Effector memory CD4-positive, alpha-beta T cell (primary cell): ENCODE data around the gene TRIM52.
"Not testable (repeated sequence)": the region's sequence is repeated elsewhere in the genome, so short reads cannot be mapped to it uniquely, and the experiment has no call there.

Experiments used
- DNase-seq, 3 donors: peaks; one replicate each; pipeline ENCODE4 v3.0.0-alpha.2; 2020
- H3K27ac ChIP-seq: 2 replicates; pipeline ENCODE4 v1.7.0; 2013; ENCODE audit warnings: mild to moderate bottlenecking, low read length, moderate library complexity; ENCODE audit not compliant: insufficient read depth, poor library complexity, severe bottlenecking
- H3K27me3 ChIP-seq: replicated peaks from 2 replicates; pipeline ENCODE4 v1.7.0; 2013; ENCODE audit warnings: mild to moderate bottlenecking, low read length; ENCODE audit not compliant: insufficient read depth, control insufficient read depth, poor library complexity, severe bottlenecking
- H3K36me3 ChIP-seq: 2 replicates; pipeline ENCODE4 v1.7.0; 2013; ENCODE audit warnings: mild to moderate bottlenecking, low read length, moderate library complexity; ENCODE audit not compliant: control insufficient read depth, insufficient read depth
- H3K4me1 ChIP-seq: 2 replicates; pipeline ENCODE4 v1.7.0; 2013; ENCODE audit warnings: low read length, mild to moderate bottlenecking; ENCODE audit not compliant: control insufficient read depth, insufficient read depth, poor library complexity, severe bottlenecking
- H3K4me3 ChIP-seq: 2 replicates; pipeline ENCODE4 v1.7.0; 2013; ENCODE audit warnings: low read length, low read depth, mild to moderate bottlenecking; ENCODE audit not compliant: insufficient read depth, poor library complexity, severe bottlenecking
- H3K9me3 ChIP-seq: 2 replicates; pipeline ENCODE4 v1.7.0; 2013; ENCODE audit warnings: mild to moderate bottlenecking, low read length, moderate library complexity; ENCODE audit not compliant: control insufficient read depth
- total RNA-seq, 3 donors: gene quantifications; one replicate each; lab custom pipeline; 2026; lab: John Stamatoyannopoulos, UW

Gene TRIM52
- 68.0 to 82.2 (median 81.5) reads per million in 3 donors for total RNA-seq

- Histone ChIP-seq H3K36me3 (peaks cover 10% of the 10 kb centered on the region), H3K4me1 (peaks cover 33% of the 10 kb centered on the region), H3K27me3 (no peaks in the 10 kb centered on the region), H3K9me3 (no peaks in the 10 kb centered on the region), H3K27ac (peak within 1 kb of the TSS; percentile 99), H3K4me3 (peak within 1 kb of the TSS; percentile 99)
- DNase-seq: peak; percentile 81 to 83 (median 82)
Measured at GRCh38 chr5:181260720-181261319, at the start of gene TRIM52. TSS of gene TRIM52 (minus strand) at chr5:181261143. CDS start at chr5:181260813, 330 bp downstream.

GRCh38 chr5:181287331-181287730 is 26.4 kb upstream of the TRIM52 start:
- not testable (repeated sequence) for H3K4me1 ChIP-seq, H3K9me3 ChIP-seq, H3K4me3 ChIP-seq, H3K27ac ChIP-seq, H3K27me3 ChIP-seq, H3K36me3 ChIP-seq, DNase-seq

GRCh38 chr5:181285962-181286705 is 25.2 kb upstream of the TRIM52 start:
- not testable (repeated sequence) for DNase-seq, H3K36me3 ChIP-seq, H3K27ac ChIP-seq, H3K4me1 ChIP-seq, H3K27me3 ChIP-seq, H3K9me3 ChIP-seq, H3K4me3 ChIP-seq

GRCh38 chr5:181283841-181284755 is 23.2 kb upstream of the TRIM52 start:
- H3K4me3 ChIP-seq, H3K36me3 ChIP-seq, DNase-seq, H3K9me3 ChIP-seq, H3K27ac ChIP-seq, H3K4me1 ChIP-seq, H3K27me3 ChIP-seq: not testable (repeated sequence)

- no peaks in the 10 kb centered on the region for H3K36me3 ChIP-seq
- no peaks in the 10 kb centered on the region for H3K27me3 ChIP-seq
- H3K4me1 ChIP-seq: no peaks in the 10 kb centered on the region
- no peak overlapping the region for H3K27ac ChIP-seq
- no peak for DNase-seq
- no peak overlapping the region for H3K4me3 ChIP-seq
- H3K9me3 ChIP-seq: no peaks in the 10 kb centered on the region
Measured at GRCh38 chr5:181283347-181283746, 22.4 kb upstream of the TRIM52 start.

- H3K4me3 ChIP-seq: no peak overlapping the region
- H3K36me3 ChIP-seq: no peaks in the 10 kb centered on the region
- no peaks in the 10 kb centered on the region for H3K27me3 ChIP-seq
- H3K9me3 ChIP-seq: no peaks in the 10 kb centered on the region
- H3K27ac ChIP-seq: no peak overlapping the region
- no peak for DNase-seq
- H3K4me1 ChIP-seq: no peaks in the 10 kb centered on the region
Measured at GRCh38 chr5:181282874-181283273, 21.9 kb upstream of the TRIM52 start.

- not testable (repeated sequence) for DNase-seq, H3K27ac ChIP-seq, H3K4me3 ChIP-seq, H3K27me3 ChIP-seq, H3K4me1 ChIP-seq, H3K36me3 ChIP-seq, H3K9me3 ChIP-seq
Measured at GRCh38 chr5:181282415-181282814, 21.5 kb upstream of the TRIM52 start.

GRCh38 chr5:181281984-181282316 is 21.0 kb upstream of the TRIM52 start:
- Histone ChIP-seq H3K36me3 (no peaks in the 10 kb centered on the region), H3K27me3 (no peaks in the 10 kb centered on the region), H3K27ac (no peak overlapping the region)

GRCh38 chr5:181281077-181281983 is 20.4 kb upstream of the TRIM52 start:
- DNase-seq: no peak
- no peaks in the 10 kb centered on the region for H3K36me3 ChIP-seq
- no peak overlapping the region for H3K4me3 ChIP-seq

More at GRCh38 chr5:181281984-181282316, 21.0 kb upstream of the TRIM52 start:
- H3K4me1 ChIP-seq: no peaks in the 10 kb centered on the region
- DNase-seq: no peak
- H3K4me3 ChIP-seq: no peak overlapping the region
- H3K9me3 ChIP-seq: no peaks in the 10 kb centered on the region

More at GRCh38 chr5:181281077-181281983, 20.4 kb upstream of the TRIM52 start:
- Histone ChIP-seq H3K27ac (no peak overlapping the region), H3K4me1 (no peaks in the 10 kb centered on the region), H3K27me3 (no peaks in the 10 kb centered on the region), H3K9me3 (no peaks in the 10 kb centered on the region)
